ENCODE measurements around the gene RPH3AL.

Gene RPH3AL

DNA sequence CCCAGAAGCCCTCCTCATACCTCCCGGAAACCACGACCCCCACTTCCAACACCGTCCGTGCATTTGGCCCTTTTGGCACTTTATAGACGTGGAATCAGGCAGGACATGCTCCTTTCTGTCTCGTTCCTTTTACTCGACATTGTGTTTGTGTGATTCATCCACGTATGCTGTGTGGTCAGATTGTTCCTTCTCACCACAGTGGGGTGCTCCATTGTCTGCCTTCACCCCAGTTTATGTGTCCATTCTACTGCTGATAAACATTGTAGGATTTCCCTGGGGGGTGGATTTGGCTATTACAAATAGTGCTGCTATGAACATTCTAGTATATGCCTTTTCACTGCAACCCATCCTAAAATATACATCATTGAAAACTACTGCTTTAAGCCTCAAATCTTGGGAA, 28.9 kb upstream of the RPH3AL start:
- ATAC-seq: no peak
- TF ChIP-seq, protein P1, sequence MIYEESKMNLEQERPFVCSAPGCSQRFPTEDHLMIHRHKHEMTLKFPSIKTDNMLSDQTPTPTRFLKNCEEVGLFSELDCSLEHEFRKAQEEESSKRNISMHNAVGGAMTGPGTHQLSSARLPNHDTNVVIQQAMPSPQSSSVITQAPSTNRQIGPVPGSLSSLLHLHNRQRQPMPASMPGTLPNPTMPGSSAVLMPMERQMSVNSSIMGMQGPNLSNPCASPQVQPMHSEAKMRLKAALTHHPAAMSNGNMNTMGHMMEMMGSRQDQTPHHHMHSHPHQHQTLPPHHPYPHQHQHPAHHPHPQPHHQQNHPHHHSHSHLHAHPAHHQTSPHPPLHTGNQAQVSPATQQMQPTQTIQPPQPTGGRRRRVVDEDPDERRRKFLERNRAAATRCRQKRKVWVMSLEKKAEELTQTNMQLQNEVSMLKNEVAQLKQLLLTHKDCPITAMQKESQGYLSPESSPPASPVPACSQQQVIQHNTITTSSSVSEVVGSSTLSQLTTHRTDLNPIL (CRISPR knock-in tag; IDR thresholded peaks at IDR 0.05; ENCODE audit: low read depth): no peak
- TF ChIP-seq ZNF70 (CRISPR knock-in tag; IDR thresholded peaks at IDR 0.05) (no peak), RARB (CRISPR knock-in tag; IDR thresholded peaks at IDR 0.05) (no peak), BACH2 (CRISPR knock-in tag; IDR thresholded peaks at IDR 0.05; ENCODE audit: borderline replicate concordance) (no peak), OSR1 (CRISPR knock-in tag; IDR thresholded peaks at IDR 0.05) (no peak), ARNTL (CRISPR knock-in tag; IDR thresholded peaks at IDR 0.05; ENCODE audit: borderline replicate concordance, low read depth) (no peak), ZC3H10 (CRISPR knock-in tag; IDR thresholded peaks at IDR 0.05) (no peak), TOX (CRISPR knock-in tag; IDR thresholded peaks at IDR 0.05; ENCODE audit: borderline replicate concordance) (no peak), SNAI2 (CRISPR knock-in tag; IDR thresholded peaks at IDR 0.05) (no peak)
- TF ChIP-seq, protein P2, sequence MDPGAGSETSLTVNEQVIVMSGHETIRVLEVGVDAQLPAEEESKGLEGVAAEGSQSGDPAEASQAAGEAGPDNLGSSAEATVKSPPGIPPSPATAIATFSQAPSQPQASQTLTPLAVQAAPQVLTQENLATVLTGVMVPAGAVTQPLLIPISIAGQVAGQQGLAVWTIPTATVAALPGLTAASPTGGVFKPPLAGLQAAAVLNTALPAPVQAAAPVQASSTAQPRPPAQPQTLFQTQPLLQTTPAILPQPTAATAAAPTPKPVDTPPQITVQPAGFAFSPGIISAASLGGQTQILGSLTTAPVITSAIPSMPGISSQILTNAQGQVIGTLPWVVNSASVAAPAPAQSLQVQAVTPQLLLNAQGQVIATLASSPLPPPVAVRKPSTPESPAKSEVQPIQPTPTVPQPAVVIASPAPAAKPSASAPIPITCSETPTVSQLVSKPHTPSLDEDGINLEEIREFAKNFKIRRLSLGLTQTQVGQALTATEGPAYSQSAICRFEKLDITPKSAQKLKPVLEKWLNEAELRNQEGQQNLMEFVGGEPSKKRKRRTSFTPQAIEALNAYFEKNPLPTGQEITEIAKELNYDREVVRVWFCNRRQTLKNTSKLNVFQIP (CRISPR knock-in tag; IDR thresholded peaks at IDR 0.05; ENCODE audit: borderline replicate concordance, low read depth): no peak

DNA sequence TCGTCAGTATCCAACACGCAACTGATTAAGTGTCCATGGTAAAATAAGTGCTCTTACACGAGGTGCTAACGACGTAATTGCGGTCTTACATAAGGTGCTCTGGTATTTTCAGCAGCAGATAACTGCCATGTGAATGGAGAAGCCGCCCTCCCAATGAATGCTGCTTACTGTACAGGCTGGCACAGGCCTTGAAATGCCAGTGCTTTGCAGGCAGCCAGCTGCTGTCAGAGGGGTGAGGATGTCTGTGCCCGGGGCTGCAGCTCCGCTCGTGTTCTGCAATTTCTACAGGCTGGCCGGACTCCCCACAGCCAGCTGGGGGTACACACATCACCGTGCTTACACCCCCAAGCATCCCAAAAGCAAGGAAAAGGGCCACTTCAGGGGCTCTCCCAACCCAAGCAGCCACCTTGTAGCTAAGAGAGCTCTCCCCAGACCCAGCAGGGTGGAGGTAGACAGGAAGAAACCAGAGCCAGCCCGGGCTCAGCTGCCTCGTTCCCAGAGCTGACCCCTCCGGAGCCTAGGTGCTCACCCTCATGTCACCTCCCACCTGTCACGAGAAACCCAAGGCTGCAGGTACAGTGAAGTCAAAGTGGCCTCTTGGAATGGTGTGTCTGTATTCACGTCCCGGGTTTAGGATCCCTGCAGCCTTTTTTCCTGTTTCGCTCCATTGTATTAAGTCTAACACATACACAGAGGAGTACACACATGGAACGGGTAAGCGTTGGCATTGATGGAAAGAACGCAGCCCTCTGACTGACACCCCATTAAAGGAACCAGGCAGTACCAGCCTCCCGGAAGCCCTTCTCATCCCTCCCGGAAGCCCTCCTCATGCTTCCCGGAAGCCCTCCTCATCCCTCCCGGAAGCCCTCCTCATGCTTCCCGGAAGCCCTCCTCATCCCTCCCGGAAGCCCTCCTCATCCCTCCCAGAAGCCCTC, 27.2 kb upstream of the RPH3AL start:
- no peak for TF ChIP-seq BACH2 (CRISPR knock-in tag; IDR thresholded peaks at IDR 0.05; ENCODE audit: borderline replicate concordance)
- TF ChIP-seq OSR1 (CRISPR knock-in tag; IDR thresholded peaks at IDR 0.05): no peak
- no peak for TF ChIP-seq GLIS3 (CRISPR knock-in tag; IDR thresholded peaks at IDR 0.05)
- TF ChIP-seq ZFP30 (CRISPR knock-in tag; IDR thresholded peaks at IDR 0.05): no peak
- no peak for TF ChIP-seq ESRRG (CRISPR knock-in tag; IDR thresholded peaks at IDR 0.05)
- TF ChIP-seq, protein P2 (CRISPR knock-in tag; IDR thresholded peaks at IDR 0.05; ENCODE audit: borderline replicate concordance, low read depth): no peak
- no peak for TF ChIP-seq RARB (CRISPR knock-in tag; IDR thresholded peaks at IDR 0.05)
- TF ChIP-seq CSDC2 (CRISPR knock-in tag; IDR thresholded peaks at IDR 0.05): no peak
- no peak for TF ChIP-seq ZNF565 (CRISPR knock-in tag; conservative IDR thresholded peaks at IDR 0.05; ENCODE audit: low read depth)
- TF ChIP-seq ZFP3 (CRISPR knock-in tag; IDR thresholded peaks at IDR 0.05): no peak
- TF ChIP-seq ZC3H10 (CRISPR knock-in tag; IDR thresholded peaks at IDR 0.05): no peak
- TF ChIP-seq SNAI2 (CRISPR knock-in tag; IDR thresholded peaks at IDR 0.05): no peak
- TF ChIP-seq ARNTL (CRISPR knock-in tag; IDR thresholded peaks at IDR 0.05; ENCODE audit: borderline replicate concordance, low read depth): no peak
- TF ChIP-seq, protein P3, sequence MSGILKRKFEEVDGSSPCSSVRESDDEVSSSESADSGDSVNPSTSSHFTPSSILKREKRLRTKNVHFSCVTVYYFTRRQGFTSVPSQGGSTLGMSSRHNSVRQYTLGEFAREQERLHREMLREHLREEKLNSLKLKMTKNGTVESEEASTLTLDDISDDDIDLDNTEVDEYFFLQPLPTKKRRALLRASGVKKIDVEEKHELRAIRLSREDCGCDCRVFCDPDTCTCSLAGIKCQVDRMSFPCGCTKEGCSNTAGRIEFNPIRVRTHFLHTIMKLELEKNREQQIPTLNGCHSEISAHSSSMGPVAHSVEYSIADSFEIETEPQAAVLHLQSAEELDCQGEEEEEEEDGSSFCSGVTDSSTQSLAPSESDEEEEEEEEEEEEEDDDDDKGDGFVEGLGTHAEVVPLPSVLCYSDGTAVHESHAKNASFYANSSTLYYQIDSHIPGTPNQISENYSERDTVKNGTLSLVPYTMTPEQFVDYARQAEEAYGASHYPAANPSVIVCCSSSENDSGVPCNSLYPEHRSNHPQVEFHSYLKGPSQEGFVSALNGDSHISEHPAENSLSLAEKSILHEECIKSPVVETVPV (CRISPR knock-in tag; IDR thresholded peaks at IDR 0.05): no peak
- TF ChIP-seq, protein P1 (CRISPR knock-in tag; IDR thresholded peaks at IDR 0.05; ENCODE audit: low read depth): no peak
- no peak for ATAC-seq

DNA sequence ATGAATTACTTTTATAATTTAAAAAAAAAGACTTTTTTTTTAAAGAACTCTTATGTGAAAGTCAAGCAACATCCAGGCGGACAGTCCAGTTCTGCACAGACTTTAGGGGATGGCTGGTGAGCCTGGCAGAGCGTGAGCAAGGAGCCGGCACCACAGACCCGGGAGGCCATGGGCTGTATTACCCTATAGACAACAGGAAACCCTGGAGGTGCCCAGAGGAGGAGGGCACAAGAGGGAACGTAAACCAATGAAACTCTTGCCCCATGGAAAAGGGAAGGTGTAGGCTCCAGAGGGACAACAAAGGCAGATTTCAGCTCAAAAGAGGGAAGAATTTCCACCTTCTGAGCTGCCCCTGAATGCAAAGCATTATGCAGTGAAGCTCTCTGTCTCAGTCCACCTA, 25.5 kb upstream of the RPH3AL start:
- ATAC-seq: no peak
- no peak for TF ChIP-seq ESRRG (CRISPR knock-in tag; IDR thresholded peaks at IDR 0.05)
- no peak for TF ChIP-seq BACH2 (CRISPR knock-in tag; IDR thresholded peaks at IDR 0.05; ENCODE audit: borderline replicate concordance)
- TF ChIP-seq, protein P3 (CRISPR knock-in tag; IDR thresholded peaks at IDR 0.05): no peak
- no peak for TF ChIP-seq ZFP30 (CRISPR knock-in tag; IDR thresholded peaks at IDR 0.05)
- no peak for TF ChIP-seq GLIS3 (CRISPR knock-in tag; IDR thresholded peaks at IDR 0.05)
